Stimulated activated CD8-positive, alpha-beta memory T cell treated with anti-CD3 and anti-CD28 coated beads, Interleukin-7, amount 100 ng/mL, for 48 hours (primary cell): ENCODE results near the gene RAI14.

Experiments
- DNase-seq, 2 donors: peaks; one replicate each; pipeline ENCODE4 v3.0.0-alpha.2; 2020; ENCODE audit warnings: low read depth in 1 of 2; ENCODE audit errors: extremely low read depth in 1 of 2

Gene RAI14

GRCh38 chr5:34656001-34656699, at the start of gene RAI14:
TSS of gene RAI14 (plus strand) at chr5:34656328. CDS start at chr5:34686920, 30,592 bp downstream.
- DNase-seq, result no peak

DNA sequence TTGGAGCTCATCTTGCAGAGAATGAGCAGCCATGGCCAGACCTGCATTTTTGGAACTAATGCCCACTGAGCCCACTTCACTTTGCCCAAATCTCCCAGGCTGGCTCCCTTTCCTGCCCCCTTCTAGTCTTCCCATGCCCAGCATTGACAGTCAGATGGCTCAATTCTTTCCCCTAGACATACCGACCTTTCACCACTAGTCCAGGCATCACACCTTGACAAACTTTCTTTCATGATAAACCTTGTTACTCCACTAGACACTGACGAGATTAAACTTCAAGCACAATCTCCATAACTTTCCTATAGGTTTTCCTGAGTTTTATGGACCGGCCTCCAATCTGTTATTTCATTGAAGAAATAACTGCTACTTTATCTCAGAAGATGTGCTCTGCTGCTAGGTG, 47.8 kb upstream of the RAI14 start:
- no peak for DNase-seq

GRCh38 chr5:34608859-34609648, 47.1 kb upstream of the RAI14 start:
- DNase-seq, result no peak

DNA sequence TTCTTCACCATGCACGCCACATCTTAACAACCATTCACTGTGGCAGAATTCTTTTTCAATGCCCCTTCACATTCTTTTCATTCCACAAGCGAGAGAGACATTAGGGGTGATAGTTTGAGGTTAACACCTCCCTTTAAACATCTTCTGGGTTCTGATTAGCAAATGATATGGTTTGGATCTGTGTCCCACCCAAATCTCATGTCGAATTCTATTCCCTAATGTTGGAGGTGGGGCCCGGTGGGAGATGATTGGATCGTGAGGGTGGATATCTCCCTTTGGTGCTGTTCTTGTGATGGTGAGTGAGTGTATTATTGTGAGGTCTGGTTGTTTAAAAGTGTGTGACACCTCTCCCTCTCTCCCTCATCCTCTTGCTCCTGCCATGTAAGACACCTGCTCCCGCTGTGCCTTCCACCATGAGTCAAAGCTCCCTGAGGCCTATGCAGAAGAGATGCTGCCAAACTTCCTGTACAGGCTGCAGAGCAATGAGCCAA, 46.1 kb upstream of the RAI14 start:
- DNase-seq, result no peak

DNA sequence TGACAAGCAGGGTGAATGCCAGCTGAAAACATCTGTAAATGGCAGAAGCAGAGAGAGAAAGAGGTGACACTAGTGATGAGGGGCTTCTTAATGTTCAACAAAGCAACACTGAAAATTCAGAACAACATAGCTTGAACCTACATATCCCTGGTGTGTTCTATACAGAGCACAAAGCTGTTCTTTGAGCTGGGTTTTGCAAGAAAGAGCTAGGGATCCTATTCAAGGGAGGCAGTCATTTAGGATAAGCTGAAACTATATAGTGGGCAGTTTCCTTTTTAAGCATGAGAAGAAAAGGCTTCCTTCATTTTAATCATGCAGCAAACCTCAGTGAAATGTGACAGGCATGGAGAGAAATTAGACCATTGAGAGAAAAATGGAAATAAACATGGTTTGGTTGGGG, 45.6 kb upstream of the RAI14 start:
- no peak for DNase-seq

- DNase-seq, result no peak
Measured at GRCh38 chr5:34611464-34612415, 44.4 kb upstream of the RAI14 start.

GRCh38 chr5:34616651-34617050, 39.5 kb upstream of the RAI14 start:
- no peak for DNase-seq

GRCh38 chr5:34618371-34619065, 37.6 kb upstream of the RAI14 start:
- no peak for DNase-seq

DNA sequence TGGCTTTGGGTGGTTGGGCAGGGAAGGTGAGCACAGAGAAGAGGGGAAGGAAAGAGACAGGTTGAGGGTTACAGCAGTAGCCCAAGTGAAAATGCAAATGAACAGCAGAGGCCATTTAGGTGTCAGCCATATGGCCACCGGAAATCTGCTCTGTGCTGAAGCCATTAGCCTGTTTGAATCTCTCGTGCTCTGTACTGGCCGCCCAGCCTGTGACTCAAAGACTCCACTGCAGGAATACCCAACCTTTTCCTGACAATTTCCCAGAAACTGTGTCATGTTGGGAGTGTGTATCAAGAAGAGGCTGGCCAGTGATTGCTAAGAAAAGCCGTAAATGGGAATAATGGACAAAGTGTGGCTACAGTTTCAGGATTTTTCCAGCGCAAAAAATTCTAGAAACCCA, 35.9 kb upstream of the RAI14 start:
- DNase-seq, result no peak

DNA sequence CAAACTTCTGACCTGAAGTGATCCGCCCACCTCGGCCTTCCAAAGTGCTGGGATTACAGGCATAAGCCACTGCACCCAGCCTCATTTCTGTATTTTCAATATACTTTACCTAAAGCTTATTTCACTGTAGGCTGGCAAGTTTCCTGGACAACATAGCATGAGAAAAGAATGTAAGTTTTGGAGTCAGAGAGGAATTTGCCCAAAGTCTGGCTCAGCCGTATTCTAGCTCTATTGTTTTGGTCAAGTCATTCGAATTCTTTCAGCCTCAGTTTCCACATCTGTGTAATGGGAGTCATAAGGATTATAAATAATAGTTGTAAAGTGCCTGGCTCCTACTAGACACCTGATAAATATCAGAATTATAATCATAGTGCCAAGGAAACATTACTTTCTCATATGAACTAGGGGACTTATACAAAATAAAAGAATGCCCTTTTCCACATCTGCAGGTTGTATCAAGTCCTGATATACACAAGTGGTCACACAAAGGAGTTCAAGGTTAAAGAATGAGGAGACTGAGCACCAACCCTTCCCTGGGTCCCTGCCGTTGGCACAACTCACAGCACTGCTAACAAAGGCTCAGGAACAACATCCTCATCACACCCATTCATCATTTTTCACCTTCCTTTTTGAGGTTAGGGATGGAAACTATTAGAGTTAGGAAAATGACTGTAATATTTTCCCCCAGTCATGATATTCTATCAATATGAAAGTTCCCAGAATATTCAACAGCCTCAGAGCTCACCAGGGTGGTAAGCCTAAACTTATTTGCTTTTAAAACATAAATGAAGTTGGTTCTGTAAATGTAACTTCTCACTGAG, 34.6 kb upstream of the RAI14 start:
- DNase-seq, result no peak

DNA sequence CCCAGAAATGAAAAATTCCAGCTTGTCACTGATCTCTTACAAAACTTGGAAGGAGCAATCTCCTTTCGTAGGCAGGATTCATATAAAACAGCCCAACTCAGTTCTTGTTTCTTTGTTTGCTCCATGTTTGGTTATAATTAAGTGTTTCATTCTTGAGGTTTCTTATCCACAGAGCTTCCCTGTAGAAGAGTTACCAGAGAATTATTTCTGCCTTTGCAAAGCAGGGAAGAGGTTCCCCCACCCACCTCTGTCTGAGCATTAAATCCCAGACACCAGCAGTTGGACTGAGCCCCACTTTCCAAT, 34.1 kb upstream of the RAI14 start:
- DNase-seq, result no peak

DNA sequence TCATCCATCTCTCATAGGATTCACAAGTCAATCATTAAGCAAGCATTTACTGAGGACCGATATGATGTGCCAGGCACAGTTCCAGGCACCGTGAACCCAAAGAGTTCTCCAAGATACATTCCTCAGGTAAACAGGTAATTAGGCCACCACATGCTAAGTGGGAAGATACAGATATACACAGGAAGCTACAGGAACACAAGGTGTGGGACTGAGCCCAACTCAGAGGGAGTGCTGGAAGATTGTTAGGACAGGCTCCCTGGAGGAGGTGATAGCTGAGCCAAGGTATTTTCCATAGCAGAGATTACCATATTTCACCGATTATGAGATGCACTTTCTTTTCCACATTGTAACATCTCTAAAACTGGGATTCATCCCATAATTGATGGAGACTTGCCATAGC, 31.4 kb upstream of the RAI14 start:
- DNase-seq, result no peak

GRCh38 chr5:34625246-34625645, 30.9 kb upstream of the RAI14 start:
- no peak for DNase-seq

DNA sequence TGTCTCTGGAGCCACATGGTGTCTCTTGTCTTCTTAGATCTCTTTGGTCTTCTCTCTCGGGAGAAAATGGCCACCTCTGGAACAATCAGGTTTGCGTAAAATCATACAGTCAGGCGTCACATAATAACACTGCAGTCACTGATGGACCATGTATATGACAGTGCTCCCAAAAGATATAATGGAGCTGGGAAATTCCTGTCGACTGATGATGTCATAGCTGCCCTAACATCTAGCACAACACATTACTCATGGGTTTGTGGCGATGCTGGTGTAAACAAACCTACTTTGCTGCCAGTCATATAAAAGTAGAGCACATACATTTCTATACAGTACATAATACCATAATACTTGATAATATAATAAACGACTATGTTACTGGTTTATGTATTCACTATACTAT, 30.1 kb upstream of the RAI14 start:
- DNase-seq, result no peak

GRCh38 chr5:34626751-34627150, 29.4 kb upstream of the RAI14 start:
- no peak for DNase-seq

- no peak for DNase-seq
Measured at GRCh38 chr5:34627794-34628193, 28.3 kb upstream of the RAI14 start.

DNA sequence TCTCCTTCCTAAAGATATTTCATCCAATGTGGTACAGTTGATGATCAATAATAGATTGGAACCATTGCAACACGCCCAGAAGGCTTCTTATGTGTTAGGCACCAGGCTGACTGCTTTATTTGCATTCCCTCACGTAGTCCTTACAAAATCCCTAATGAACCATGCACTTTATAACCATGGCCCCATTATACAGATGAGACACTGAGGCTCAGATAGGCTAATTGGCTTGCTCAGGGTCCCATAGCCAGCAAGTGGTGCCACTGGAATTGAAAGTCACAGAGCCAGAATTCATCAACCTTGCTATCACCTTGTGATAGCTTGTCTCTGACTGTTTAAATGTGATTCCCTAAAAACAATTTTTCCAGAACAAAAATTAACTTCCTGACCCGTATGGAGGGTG, 27.8 kb upstream of the RAI14 start:
- DNase-seq, result no peak

DNA sequence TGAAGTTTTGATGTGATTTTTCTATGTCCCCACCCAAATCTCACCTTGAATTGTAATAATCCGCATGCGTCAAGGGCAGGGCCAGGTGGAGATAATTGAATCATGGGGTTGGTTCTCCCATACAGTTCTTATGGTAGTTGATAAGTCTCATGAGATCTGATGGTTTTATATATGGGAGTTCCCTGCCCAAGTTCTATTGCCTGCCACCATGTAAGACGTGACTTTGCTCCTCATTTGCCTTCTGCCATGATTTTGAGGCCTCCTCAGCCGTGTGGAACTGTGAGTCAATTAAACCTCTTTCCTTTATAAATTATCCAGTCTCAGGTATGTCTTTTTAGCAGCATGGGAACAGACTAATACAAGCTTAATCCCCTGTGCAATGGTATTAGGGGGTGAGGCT, 25.5 kb upstream of the RAI14 start:
- DNase-seq, result no peak

DNA sequence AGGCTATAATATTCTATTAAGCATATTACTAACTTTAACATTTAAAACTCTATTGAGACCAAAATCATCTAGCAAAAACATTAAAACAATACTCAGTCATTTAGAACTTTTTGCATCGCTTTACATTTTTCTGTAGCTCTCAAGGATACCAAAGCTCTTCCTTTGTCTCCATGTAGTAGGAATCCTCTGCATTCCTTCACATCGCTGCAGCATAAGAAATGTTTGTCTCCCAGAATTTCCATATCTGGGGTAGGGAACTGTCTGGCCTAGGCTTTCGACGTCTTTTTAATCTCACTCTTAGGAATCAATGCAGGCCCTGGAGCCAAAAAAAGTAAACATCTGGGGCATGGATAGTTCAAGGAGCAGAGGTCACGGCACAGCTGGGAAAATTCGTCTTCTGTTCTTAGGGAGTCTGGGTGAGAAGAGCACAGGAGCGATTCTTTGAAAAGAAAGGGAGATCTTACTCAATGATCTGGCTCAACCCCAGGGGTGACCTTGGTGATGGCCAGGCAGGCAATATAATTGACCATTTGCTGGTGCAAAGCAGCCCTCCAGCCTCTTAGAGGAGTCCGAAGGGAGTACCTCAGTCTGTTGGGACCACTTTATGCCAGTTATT, 23.2 kb upstream of the RAI14 start:
- no peak for DNase-seq
